ENCODE data around the gene PLEKHO2.
A peak's percentile ranks its signal among the peaks of the same experiment; 100 is the strongest.
"Not testable (repeated sequence)": the region's sequence is repeated elsewhere in the genome, so short reads cannot be mapped to it uniquely, and the experiment has no call there.

The PLEKHO2 gene, protein sequence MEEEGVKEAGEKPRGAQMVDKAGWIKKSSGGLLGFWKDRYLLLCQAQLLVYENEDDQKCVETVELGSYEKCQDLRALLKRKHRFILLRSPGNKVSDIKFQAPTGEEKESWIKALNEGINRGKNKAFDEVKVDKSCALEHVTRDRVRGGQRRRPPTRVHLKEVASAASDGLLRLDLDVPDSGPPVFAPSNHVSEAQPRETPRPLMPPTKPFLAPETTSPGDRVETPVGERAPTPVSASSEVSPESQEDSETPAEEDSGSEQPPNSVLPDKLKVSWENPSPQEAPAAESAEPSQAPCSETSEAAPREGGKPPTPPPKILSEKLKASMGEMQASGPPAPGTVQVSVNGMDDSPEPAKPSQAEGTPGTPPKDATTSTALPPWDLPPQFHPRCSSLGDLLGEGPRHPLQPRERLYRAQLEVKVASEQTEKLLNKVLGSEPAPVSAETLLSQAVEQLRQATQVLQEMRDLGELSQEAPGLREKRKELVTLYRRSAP

DNA sequence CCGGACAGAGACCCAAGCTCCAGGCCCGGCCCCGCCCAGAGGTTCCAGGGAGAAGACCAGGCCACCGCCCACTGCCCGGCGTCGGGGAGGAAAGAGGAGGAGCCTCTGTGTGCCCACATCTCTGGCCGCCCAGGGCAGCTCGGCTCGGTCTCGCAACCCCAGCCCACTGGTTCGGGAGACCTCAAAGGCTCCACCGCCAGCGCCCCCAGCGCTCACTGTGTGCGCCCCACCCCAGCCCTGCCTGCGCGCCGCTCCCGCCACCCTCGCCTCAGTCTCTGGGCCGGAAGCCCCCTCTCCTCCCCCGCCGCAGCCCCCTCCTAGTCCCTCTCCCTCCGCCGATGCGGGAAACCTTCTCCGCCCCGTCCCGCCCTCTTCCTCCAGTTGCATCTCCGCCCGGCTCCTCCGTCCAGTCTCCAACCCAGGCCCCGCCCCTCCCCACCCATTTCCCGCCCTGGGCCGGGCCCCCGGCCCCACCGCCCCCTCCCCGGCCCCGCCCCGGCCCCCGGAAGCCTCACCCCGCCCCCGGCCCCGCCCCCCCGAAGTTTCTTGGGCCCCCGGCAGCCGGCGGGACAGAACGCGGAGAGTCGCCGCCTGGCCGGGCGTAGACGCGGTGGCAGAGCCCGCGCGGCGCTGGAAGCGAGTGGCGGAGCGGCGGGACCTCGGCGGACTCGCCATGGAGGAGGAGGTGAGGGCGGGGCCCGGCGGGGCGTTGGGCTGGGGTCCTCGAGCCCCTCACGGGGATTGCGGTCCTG is at the start of gene PLEKHO2:
TSS of gene PLEKHO2 (plus strand) at position 572 of the 752 bp plus-strand sequence. CDS start at position 674, 102 bp downstream.
- DNase-seq: peak; percentile 97

GRCh38 chr15:64792282-64792681 is 49.4 kb upstream of the PLEKHO2 start:
- DNase-seq: no peak

DNA sequence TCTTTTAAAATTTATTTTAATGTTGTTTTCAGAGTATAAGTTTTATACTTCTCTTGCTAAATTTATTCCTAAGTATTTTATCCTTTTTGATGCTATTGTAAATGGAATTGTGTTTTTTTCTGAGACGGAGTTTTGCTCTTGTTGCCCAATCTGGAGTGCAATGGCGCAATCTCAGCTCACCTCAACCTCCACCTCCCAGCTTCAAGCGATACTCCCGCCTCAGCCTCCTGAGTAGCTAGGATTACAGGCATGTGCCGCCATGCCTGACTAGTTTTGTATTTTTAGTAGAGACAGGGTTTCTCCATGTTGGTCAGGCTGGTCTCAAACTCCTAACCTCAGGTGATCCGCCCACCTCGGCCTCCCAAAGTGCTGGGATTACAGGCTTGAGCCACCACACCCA is 46.4 kb upstream of the PLEKHO2 start:
- DNase-seq: not testable (repeated sequence)

- DNase-seq: not testable (repeated sequence)
These were observed 45.8 kb upstream of the PLEKHO2 start for GRCh38 chr15:64795921-64796320.

- not testable (repeated sequence) for DNase-seq
These were observed 42.8 kb upstream of the PLEKHO2 start for GRCh38 chr15:64798905-64799304.

DNA sequence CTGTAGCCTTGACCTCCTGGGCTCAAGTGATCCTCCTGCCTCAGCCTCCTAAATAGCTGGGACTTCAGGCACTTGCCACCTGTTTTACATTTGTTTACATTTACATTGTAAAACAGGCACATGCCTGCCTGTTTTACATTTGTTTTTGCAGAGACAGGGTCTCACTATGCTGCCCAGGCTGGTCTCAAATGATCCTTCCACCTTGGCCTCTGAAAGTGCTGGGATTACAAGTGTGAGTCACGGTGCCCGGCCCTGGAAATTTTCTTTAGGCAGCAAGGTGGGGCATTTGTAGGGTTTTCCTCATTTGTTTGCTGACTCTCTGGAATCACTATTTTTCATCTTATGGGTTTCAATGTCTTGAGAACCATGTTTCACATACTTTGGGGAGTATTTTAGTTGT is 41.2 kb upstream of the PLEKHO2 start:
- no peak for DNase-seq

- no peak for DNase-seq
These were observed 38.2 kb upstream of the PLEKHO2 start for GRCh38 chr15:64803526-64803925.

GRCh38 chr15:64804619-64805018 is 37.1 kb upstream of the PLEKHO2 start:
- no peak for DNase-seq

DNA sequence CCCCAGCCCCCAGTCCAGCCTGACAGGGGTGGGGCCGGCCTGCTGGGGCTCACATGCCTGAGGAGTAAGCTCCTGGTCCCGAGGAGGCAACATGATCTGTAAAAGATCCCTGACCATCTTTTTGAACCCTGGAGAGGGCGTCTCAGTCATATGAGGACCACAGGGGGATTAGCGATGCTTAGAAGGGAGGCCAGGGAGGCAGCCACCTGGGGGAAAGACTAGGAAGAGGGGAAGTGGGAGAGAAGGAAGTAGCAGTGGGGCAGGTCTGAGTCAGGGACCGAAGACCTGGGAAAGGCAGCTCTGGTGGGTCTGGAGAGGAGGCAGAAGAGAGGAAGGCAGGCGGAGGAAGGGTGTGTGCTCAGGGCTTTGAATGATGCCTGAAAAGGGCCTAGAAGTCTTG is 35.2 kb upstream of the PLEKHO2 start:
- DNase-seq: no peak

- no peak for DNase-seq
These were observed 34.5 kb upstream of the PLEKHO2 start for GRCh38 chr15:64807051-64807749.

DNA sequence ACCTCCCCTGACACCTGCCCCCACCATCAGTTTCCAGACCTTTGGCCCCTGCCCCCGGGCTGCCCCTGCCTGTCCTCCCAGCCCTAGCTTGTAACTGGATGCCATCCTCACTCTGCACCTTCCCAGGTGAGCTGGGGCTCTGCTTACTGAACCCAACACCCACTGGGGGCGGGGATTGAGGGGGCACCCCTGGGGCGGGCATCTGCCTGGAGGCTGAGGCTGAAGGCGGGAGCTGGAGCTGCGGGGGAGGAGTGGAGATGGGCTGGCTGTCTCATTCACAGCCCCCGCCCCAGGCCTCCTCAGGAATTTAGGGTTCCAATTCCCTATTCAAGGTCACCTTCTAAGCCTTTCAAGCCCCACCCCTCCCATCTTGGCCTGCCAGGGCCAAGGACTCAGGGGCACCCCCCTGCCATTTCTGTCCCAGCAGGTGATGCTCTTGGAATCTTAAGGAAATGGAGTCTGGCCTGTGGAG is 33.9 kb upstream of the PLEKHO2 start:
- no peak for DNase-seq

DNA sequence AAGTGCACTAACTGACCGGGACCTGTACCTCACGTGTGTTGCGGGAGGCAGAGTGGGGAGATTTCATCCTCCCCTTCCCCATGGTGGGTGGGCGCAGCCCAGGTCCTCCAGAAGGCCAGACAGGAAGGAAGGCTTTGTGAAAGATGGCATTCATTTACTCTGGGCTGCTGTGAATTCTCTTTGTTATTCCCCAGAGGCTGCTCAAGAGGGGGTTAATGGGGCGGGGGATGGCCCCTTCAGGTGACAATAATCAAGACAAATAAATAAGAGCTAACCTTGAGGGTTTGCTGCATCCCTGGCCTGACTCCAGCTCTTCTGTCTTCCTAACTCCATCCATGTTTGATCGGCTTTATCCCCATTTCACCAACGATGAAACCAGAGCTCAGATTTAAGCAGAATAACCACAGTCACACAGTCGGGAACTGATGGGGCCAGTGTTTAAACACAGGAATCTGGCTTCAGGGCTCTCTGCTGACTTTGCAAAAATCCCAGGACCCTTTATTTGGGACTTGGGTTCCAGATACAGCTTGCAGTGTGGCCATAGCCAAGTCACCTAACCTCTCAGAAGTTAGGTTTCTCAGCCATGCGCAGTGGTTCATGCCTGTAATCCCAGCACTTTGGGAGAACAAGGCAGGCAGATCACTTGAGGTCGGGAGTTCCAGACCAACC is 32.8 kb upstream of the PLEKHO2 start:
- no peak for DNase-seq

- DNase-seq: peak; percentile 83
These were observed 31.8 kb upstream of the PLEKHO2 start for GRCh38 chr15:64809649-64810496.

DNA sequence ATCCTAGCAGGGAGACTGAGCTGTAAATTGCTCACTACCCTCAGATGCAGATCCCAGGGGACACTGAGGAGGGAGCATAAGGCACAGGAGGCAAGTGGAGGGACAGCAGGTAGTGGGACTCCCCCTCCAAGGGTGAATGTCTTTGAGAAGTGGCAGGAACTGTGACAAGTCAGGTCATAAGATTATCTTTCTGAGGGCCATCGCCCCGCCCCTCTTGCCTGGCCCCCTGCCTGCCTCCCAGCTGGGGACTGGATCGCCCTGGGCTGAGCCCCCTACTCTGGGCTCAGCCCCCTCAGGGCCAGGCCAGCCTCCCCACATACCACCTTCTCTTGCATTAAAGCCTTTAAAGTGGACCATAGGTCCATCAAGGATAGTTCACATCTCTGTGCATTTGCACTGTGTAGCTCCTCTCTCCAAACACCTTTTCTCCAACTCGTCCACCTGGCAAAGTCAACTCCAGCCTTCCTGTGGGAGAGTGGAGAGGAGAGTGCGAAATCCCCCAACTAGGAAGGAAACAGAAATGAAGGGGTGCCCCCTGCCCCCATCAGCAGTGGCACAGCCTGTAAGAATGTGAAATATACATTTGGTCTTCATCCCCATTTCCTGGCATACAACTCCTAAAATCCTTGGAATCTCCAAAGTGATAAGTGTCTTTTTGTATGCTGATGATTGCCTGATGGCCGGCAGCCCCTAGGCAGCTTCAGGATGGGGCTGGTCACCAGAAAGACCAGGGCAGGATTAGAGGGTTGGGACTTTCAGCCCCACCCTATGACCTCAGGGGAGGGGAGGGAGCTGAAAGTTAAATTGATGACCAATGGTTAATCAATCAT is 31.0 kb upstream of the PLEKHO2 start:
- no peak for DNase-seq

DNA sequence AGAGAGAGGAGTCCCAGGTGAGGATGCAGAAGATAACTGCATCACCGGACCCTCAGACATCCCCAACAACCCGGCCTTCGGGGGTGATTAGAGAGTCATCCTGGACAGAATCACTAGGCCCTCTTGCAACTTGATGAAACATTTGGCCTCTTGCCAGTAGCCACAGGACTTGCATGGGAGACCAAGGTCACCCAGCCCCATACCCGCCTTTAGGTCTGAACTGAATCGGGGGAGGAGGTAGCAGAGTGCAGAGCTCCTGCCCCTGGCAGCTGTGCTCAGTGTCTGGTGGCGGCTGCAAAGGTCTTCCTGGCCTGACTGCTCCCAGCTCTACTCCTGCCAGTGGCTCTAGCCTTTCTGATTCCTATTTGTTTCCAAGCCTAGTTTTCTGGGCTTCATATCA is 28.6 kb upstream of the PLEKHO2 start:
- DNase-seq: no peak

- DNase-seq: not testable (repeated sequence)
These were observed 27.4 kb upstream of the PLEKHO2 start for GRCh38 chr15:64814283-64814682.

- DNase-seq: not testable (repeated sequence)
These were observed 26.8 kb upstream of the PLEKHO2 start for GRCh38 chr15:64814965-64815364.

DNA sequence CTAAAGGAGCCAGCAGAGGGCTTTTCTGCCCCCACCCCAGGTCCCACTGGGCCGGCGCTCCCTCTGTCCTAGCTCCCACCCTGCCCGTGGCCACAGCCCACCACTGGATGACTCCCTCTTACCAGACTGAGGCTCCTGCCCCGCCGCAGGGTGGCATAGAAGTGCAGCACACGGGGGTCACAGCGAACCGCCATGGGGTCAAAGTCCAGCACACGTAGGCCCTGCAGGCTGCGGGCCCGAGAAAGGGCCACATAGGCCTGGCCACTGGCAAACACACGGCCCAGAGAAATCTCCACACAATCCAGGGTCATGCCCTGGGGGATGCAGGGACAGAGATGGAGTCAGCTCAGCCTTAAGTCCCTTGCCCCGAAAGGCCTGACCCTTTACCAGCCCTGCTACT is 25.3 kb upstream of the PLEKHO2 start:
- DNase-seq: no peak

- no peak for DNase-seq
These were observed 16.7 kb upstream of the PLEKHO2 start for GRCh38 chr15:64824929-64825430.
